ENCODE data around the gene SLC7A14.

Gene SLC7A14

DNA sequence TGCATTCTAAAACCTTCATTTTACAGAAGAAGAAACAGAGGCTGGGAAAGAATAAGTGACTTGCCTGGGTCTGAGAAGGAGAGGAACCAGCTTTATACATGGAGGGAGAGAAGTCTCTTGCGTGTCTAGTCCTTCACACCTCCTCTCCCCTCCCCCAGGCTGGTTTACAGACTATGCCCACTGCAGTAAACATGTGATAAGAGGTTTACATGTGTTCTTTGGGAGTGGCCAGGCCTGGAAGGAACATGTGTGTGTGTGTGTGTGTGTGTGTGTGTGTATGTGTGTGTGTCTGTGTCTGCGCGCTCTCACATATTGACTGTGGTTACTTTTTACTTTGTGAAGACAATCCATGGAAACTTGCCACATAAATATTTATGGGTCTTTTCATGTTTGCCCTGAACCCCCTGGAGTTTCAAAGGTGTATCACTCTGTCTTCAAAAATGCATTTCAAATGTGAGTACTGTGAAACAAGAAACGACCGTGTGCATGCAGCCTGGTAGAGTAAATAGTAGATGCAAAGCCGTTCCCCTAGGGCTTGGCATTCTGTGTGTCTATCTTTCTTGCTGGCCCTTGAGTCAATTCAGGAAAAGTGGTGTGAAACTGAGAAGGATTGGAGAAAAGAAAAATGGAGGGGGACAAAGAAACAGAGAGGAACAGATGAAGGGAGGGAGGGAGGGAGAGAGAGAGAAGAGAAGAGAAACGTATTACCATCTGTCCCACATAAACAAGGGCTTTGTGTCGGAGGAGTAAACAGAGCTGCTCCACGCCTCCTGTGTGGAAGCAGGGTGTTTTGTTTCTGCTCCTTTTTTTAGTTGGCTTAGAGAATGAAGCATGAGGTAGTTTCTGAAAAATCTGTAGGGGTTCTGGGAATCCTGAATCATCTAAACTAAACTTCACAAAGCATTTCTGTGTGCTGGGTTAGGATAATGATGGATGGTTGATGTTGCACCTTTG, 115.5 kb downstream of the SLC7A14 start:
- DNase-seq (ENCODE audit: low read depth in 2 of 2) = no peak

DNA sequence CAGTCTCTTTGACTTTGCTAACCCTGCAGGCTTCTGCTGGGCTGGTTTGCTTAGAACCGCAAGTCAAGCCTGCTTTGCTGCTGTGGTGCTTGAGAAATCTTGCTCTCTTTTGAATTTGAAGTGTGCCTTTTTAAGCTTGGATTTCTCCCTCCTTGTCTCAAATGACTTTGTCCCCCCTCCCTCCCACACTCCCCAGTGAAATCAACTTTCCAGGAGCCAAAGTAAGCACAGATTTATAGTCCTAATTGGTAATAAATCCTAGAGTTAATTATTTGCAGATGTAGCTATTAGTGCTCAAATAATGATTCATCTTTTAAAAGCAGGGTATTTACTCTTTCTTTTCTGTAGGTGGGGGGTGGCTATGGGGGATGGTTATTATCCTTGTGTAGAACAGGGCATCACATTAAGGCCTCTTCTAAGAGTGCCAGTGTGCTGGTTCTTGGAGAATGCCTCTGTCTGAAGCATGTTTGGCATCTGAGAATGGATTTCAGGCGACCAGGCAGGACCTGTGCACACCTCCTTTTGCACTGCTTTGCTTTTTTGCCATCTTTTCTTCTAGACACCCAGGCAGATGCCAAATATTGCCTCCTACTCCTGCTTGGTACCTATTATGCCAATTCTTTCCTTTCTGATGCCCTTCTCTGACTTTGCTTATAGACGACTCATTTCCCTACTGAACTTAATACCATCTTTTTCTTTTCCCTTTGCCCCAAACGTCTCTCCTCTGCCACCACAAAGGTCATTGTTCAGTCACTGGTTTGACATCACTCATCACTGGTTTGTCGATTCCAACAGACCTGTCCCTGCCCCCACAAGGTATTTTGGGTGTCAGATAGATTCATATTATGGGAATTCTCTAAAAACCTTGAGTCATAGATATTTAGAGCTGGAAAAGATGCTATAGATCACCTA, 116.5 kb downstream of the SLC7A14 start:
- DNase-seq (ENCODE audit: low read depth in 2 of 2) = no peak

DNA sequence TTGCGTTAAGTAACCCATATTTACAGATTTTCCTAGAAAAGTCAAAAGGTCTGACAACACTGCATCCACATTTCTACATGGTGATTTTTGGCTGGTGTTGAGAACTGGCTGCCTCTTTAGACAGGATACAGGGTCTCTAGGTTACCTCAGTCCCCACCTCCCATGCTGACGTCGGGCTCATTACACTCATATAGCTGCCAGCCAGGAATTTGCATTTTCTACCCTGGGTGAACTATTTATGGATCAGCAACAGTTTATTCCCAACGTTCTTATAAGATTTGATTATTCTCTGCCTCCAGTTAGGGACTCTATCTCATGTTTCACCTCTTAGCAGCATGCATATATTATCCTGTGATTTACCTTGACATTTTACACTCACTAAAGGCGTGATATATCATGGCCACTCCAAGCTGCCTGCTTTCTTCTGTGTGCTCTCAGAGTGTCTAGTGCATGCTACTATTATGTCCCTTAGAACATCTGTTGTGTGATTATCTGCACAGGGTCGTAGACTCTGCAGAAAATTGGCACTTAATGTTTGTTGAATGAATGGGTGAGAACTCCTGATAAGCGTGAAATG, 118.2 kb downstream of the SLC7A14 start:
- DNase-seq (ENCODE audit: low read depth in 2 of 2) = no peak

DNA sequence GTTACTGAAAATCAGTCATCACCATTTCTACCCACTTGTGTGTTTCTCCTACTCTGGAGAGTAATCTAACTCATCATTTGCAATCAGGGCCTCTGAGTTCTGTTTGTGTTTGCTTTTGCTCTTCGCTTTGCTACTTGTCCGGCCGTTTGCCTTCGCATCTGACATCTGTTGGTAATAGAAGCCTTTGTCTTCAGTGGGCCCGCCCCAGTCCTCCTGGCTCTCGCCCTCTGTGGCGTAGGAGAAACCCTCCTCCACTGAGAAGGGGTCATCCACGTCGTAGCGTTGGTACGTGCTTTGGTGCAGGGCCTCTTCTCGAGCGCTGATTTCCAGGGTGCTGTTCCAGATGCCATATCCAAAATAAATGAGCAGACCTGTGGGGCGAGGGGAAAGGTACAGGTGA, 118.9 kb downstream of the SLC7A14 start:
- DNase-seq (ENCODE audit: low read depth in 2 of 2) = no peak

DNA sequence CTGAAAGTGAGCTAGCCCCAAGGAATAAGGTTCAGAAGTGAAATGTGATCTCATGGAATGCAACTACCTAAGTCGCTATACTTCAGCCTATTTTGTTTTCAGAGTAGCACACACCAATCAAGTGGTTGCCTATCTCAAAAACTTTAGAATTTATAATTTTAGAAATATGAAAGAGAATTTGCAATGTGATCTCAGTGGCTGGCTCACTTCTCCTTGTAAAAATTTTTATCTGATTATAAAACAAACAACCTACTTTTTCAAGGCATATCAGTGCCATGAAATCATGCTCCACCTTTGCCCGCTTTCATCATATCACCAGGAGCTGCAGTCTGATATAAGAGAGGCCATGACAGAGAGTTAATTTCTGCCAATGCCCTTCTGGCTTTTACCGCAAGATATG, 119.9 kb downstream of the SLC7A14 start:
- no peak for DNase-seq (ENCODE audit: low read depth in 2 of 2)

DNA sequence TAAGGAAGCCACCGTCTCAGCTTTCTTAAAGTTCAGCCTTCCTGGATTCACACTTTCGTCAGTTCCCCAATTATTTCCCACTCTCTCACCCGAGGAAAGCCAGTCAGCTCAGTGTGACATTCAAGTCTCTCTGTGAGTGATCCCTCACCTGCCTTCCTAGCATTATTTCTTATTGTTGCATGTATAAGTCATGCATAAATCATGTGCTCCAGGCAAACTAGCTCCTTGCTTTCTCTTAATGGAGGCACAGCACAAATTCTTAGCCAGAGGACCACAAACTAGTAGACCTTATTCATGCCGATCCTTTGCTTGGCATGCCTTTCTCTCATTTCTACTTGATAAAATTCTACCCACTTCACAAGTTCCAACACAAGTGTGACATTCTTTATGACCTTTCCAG, 122.9 kb downstream of the SLC7A14 start:
- DNase-seq (ENCODE audit: low read depth in 2 of 2) = no peak

DNA sequence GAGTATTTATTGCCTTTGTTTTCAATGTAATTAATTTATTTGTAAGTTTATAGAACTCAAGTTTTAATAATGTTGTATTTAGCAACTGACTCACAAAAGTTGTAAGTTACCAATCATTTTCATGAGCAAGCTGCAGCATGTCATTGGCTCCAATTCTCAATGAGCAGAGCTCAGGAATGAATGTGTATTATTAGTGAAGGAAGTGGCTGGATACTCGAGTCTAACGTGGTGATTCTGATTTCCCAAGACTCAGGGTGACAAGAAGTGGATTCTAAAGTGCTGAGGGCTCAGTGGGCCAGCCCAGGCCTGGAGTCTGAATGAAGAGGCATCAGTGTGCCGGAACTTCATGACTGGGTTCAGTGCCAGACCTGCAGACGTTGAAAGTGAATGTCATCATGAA, 127.6 kb downstream of the SLC7A14 start:
- no peak for DNase-seq (ENCODE audit: low read depth in 2 of 2)

DNA sequence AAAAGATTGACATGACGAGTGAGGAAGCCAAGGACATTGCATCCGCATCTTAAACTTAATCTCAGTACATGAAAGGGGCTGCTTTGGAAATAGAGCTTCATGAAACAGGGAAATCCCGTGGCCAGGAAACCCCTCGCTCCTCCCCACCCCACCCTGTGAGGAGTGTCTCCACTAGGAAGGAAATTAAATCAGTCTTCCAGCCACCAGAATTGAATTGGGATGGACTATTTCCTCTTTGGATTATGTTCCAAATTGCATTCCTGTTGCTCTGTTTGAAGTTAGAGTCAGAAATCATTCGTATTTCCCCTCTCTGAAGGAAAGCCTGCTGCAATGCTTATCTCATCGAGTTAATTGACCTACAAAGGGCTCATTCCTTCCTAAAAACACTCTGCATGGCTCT, 131.4 kb downstream of the SLC7A14 start:
- DNase-seq (ENCODE audit: low read depth in 2 of 2) = no peak

DNA sequence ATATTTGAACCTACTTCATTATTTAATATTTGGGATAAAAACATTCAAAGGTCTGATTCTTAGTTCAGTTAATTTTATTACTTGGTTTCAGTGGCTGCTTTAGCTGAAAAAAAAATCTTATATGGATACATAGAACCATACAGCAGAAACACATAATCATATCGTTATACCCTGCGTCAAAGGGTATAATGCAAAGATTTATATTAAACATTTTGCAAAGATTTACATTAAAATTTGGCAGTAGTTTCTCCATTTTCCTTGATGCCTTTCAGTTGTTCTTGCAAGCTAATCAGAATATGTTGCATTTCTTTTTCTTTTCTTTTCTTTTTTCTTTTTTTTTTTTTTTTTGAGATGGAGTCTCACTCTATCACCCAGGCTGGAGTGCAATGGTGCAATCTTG, 135.8 kb downstream of the SLC7A14 start:
- no peak for DNase-seq (ENCODE audit: low read depth in 2 of 2)

DNA sequence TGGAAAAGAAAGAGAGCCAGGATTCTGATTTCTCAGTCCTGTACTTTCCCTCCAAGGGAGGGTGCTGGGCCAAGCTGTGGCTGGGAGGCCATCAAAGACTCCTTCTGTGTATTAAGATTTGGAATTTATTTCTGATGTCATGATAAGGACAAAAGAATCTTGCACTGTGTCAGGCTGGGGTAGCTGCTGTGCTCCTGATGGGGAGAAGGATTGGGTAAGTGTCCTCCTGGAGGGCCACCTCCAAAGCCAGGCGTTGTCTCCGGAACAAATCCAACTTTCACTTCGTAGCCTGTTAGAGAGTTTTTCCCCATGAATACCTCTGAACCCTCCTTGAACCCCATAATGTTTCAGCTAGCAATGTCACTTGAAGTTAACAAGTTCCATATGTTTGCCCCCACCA, 137.3 kb downstream of the SLC7A14 start:
- no peak for DNase-seq (ENCODE audit: low read depth in 2 of 2)

DNA sequence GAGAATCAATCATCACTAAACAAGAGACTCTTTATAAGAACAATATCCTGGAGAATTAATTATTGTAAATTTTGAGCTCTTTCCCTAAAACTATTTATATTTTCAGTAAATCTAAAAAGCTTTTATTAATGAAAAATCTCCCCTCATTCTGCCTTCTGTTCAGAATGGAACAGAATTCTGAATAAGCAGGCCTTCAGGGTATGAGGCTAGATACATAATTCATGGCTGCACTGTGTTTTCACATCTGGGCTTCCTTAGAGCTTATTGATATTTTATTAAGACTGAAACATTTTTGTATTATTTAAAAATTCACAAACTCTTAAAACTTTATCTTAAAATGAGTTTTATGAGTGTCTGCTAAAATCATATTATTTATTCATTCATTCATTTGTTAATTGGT, 142.4 kb downstream of the SLC7A14 start:
- no peak for DNase-seq (ENCODE audit: low read depth in 2 of 2)

DNA sequence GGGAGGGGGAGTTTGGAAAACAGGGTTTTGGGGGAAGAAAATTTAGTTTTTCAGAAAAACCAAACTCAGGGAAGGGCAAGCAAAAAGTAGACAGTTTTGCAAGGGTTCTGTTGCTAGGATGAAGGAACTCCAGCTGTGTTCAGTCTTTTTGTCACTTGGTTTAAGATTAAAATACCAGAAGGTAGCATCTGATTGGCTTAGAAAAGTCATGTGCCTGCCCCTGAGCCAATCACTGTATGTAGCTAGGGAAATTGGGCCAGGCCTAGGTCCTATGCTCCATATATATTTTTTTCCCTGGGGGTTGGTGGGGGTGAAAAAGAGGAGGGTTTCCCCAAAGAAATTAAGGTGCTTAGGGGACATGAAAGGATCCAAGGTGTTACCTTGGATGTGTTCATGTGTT, 142.9 kb downstream of the SLC7A14 start:
- no peak for DNase-seq (ENCODE audit: low read depth in 2 of 2)

DNA sequence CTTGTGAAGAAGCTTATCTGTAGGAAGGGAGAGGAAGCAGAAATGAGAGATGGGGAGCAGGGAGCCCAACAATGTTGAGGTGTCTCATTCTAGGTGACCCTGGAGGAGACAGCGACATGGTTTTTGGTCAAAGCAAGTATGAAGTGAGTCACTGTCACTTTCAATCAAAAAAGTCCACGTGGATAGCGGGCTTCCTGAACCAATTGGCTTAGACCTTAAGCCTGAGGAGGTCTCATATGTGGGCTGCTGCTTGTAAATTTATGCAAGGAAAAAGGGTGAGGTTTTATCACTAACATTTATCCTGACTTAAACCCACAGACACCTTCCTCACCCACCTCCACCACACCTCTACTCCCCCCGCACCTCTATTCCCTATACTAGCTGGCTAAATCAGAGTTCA, 144.5 kb downstream of the SLC7A14 start:
- no peak for DNase-seq (ENCODE audit: low read depth in 2 of 2)

DNA sequence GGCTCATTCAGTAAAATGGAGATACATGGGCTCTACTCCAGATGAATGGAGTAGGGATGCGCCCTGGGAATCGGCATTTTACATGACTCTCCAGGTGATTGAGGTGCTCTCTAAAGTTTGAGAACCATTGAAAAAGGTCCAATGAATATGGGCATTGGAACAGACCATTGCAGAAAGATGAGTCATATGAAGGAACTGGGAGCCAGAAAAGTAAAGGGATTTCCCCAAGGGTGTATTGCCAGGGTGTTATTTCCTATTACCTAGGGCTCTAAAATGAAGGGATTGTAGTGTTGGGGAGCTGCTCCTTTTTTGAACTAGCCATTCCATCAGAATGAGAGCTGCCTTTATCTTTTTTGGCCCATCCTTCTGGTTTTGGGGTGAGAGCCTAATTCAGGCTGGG, 145.5 kb downstream of the SLC7A14 start:
- DNase-seq (ENCODE audit: low read depth in 2 of 2) = no peak

DNA sequence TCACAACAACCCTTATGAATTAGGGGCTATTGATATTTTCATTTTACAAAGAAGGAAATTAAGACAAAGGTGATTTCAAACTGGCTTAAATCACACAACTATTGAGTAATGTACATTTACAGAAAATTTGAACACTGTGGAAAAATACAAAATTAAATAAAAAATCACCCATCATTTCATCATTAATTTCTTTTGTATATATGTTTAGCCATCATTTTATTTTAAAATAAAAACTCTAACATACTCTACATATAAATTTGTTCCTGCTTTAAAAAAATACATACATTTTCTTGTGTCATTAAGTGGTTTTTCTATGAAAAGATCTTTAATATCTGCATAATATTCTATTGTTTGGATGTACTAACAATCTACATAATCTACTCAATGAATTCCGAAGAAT, 147.0 kb downstream of the SLC7A14 start:
- no peak for DNase-seq (ENCODE audit: low read depth in 2 of 2)

DNA sequence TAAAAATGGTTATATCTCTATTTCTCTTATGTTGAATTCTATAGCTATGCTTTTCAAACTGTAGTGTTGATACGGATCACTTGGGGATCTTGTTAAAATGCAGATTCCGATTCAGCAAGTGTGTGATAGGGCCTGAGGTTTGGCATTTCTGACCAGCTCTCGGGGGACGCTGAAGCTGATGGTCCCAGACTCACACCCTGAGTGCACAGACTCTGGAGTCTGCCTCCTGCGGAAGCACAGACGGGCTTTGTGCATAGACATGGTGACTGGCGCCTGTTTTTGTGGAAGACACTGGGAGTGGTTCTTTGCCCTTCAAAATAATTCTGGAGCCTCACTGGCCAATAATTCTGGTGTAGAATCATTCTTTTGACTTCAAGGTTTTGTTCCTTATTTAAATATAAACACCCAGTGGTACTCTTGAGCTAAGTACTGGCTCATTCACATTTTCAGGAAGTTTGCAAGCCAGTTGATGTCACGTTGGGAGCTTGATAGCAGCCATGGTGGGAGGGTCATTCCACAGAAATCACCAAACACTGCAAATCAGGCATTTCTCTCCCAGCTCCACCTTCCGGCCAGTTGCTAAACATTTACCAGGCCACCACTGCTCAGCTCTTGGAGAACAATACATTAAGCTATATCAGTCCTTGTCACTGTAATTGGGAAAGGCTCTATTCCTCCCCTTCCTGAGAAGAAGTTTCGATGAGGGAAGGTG, 148.0 kb downstream of the SLC7A14 start:
- no peak for DNase-seq (ENCODE audit: low read depth in 2 of 2)

DNA sequence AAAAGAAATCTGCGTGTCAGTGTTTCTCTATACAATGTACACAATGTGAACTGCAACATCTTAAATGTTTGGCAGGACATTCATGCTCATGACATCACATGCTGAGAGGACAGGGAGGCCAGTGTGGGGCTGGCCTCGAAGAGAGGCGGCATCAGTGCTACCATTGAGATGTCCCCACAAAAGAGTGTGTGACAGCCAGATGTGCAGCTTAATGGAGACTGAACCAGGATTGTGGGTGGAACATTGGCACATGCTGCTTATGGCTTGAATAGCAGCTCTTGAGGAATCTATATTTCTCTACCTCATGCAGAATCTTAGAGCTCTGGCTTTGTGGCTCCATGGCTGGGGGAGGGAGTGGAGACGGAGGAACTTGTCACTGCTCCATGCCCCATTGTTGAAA, 148.7 kb downstream of the SLC7A14 start:
- no peak for DNase-seq (ENCODE audit: low read depth in 2 of 2)

DNA sequence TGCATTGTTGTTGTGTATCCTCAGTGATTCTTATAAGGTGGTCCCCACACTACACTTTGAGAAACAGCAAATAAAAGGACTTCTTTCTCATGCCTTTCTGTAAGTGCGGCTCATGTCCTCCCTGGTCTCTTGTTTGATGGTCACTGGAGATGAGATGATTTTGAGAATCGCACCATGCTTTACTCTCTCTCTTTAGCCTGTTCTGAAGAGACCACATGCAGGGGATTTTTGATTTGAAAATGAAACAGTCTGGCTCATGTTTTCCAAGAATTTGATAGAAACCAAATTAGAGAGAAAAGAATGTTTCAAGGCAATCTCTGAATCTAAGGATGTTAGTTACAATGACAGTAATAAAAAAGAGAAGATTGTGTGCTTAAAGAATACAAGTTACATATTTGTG, 149.2 kb downstream of the SLC7A14 start:
- DNase-seq (ENCODE audit: low read depth in 2 of 2) = no peak

DNA sequence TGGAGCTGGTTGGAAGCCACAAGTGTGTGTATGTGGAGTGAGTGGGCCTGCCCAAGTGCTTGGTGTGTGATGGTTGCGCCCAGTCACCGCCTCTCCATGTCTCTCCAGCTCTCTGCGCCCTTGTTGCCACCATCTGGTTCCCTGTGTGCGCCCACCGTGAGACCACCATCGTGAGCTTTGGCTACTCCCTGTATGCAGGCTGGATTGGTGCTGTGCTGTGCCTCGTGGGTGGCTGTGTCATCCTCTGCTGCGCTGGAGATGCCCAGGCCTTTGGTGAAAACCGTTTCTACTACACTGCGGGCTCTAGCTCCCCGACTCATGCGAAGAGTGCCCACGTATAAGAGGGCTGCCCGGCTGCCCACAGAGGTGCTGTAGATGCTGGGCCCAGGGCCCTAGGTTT, 153.5 kb downstream of the SLC7A14 start:
- no peak for DNase-seq (ENCODE audit: low read depth in 2 of 2)

DNA sequence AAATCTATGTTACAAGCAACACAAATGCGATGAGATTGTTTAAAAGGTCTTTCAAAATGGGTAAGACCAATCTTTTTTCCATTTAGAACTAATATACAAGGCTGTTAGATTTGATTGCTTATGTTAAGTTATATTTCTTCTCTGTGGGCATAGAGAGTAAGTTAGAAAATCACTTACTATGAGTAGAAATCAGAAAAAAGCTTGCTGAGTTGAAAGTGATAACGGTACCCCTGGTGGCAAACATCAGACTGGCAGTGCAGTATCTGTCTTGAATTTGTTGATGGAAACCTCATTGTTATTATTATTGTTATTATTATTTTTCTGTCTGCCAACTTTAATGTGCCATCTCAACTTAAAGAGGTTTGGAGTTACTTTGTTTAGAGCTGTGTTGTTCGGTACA, 154.8 kb downstream of the SLC7A14 start:
- DNase-seq (ENCODE audit: low read depth in 2 of 2) = no peak

DNA sequence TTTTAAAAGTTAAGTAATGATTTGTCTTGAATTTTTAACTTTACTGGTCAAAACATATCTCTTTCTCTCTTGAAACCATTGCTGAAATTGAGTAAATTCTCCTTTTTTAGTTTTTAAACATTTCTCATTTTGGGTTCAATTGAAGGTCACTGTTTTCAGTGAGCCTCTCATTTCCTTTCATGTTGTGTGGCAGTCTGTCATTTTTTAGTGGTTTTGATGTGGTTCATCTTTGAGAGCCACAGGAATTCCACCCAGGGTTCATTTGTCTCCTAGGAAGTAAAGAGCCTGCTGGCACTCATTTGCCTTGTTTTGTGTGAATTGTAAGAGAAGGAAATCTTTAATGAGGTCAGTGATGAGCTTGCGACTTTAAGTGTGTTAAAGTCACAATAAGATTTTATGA, 156.8 kb downstream of the SLC7A14 start:
- no peak for DNase-seq (ENCODE audit: low read depth in 2 of 2)

DNA sequence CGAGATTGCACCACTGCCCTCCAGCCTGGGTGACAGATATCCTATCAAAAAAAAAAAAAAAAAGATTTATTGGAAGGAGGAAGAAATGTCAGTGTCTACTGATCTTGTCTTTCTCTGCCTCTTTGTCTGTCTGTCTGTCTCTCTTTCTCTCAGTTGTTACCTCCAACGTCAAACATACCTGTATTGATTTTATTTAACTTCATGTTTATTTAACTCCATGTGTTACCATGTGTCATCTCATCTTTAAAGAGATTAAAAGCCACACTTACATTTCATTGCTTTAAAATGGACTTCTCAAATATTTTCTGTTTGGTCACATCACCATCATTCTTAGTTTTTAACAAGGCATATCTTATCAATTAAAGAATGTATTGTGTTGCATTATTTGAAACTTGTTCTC, 157.8 kb downstream of the SLC7A14 start:
- DNase-seq (ENCODE audit: low read depth in 2 of 2) = no peak

Data from stimulated activated CD8-positive, alpha-beta memory T cell treated with anti-CD3 and anti-CD28 coated beads, Interleukin-15, amount 100 ng/mL, for 4 hours (primary cell).